HuH-7 (cell line): ENCODE data around the gene GET4.

Experiments used
- DNase-seq: peaks from one replicate; pipeline ENCODE4 v3.0.0; 2011; ENCODE audit warnings: low spot score

GET4 gene

DNA sequence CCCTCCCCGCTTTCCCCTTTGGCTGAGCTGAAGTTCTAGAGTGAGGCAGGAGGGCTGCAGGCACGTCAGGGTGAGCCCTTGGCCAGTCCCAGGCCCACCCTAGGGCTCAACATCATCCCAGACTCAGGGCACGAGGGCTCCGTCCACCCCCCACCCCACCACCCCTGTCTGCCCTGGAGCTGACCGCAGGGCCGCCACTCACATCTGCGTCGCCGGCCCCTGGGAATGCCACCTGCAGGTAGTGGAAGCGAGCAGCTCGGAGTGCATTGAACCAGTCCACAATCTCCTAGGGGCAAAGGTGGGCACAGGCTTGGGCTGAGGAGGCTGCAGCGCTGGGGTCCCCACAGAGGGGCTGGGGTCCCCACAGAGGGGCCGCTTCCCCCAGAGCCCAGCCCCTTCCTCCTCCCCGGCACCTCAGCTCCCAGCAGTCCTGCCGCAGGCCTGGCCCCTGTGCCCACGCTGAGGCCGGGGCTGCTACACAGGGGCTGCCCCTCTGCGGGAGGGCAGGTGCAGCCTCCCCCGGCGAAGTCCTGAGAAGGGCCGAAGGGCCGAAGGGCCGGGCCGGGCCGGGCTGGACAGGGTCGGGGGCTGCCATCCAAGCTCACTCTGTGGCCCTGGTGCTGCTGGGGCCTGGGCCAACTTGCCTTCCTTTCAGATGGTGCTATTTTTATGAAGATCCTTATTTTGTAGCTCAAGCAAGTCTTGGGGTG lies 24.1 kb downstream of the GET4 start:
- no peak for DNase-seq

DNA sequence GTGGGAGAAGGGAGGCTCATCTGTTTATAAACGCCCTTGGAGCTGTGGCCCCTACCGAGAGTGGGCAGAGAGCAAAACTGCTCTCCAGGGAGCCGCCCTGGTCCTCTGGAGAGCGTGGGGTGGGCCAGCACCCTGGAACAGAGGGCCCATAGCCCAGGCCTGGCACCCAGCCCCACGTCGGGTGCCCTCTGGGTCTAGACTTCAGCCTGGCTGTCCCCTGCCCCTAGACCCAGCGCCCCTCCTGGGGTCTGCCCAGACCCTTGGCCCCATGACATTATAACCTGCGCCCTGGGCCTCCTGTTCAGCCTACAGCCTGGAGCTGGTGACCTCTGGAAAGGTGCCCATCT lies 24.7 kb downstream of the GET4 start:
- no peak for DNase-seq

DNA sequence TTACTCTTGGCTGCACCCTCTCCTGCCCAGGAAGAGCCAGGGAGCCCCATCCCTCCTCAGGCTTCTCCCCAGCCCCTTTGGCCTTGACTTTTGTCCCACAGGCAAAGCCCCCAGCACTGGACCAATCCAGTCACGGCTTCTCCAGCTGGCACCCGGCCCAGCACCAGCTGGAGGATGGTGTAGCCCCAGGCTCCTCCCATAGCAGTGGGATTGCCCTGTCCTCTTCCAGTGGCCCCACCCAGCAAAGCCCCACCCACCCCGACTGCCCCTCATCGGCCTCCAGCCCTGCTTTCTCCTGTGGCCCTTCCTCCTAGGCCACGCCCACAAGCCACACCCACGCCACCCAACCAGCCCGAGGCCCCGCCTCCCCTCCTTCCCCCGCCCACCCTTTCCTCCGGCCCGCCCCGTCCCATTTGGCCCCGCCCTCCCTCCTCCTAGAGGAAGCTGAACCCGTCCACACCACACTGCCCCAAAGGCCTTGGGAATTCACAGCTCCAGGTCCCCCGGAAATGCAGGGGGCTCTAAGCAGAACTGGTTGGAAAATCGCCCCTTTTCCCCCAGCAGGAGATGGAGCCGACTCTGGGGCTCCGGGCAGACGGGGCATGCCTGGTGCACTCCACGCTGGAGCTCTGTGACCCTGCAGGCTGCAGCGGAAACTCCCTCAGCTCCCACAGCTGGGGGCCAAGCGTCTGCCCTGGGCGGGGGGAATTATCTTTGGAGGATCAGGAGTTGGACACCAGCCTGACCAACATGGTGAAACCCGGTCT lies 25.2 kb downstream of the GET4 start:
- peak; percentile 99 for DNase-seq

DNA sequence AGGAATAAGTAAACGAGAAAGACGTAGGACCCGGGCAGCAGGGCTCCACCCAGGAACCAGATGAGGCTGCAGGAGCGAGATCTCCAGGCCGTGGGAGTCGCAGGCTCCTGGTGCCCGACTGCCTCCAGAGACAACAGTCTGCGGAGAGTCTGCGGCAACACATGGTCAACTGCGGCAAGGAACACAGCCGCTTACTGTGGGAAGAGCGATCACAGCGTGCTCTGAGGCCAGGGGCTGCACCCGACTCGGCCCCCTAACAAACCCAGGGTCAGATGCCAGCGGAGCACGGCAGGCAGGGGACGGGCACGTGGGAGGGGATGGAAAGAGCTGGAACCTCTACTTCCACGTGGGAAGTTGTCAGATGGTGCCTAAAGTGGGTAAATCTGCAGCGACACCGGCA lies 26.6 kb downstream of the GET4 start:
- no peak for DNase-seq

DNA sequence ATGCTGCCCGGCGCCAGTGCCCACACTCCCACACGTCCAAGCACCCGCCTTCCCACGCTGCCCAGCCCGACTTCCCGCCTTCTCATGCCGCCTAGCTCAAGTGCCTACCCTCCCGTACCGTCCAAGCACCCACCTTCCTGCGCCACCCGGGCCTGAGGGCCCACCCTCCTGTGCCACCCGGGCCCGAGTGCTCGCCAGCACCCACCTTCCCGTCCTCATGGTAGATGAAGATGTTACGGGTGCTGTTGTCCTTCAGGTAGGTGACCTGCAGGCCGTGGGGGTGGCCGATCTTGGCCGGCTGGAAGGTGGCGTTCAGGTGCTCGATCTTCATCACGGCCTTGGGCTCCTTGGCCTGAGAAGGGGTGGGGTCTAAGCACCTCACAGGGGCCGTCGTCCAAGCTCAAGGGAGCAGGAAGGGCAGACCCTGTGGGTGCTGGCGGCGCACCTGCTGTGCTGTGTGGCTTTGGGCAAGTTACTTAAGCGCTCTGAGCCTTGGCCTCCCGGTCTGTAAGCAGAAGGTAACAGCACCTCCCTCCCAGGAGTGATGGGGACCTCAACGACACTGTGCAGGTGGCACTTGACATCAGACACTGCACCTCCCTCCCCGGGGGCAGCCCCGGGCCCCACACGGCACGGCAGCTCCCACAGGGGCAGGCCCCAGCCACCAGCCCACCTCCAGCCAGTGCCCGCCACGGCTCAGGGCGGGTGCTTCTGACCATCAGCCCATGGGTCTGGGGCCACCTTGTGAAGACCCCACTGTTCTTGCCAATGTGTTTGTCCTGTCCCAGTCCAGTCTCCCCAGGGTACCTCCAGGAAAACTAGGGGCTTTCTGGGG lies 27.8 kb downstream of the GET4 start:
- DNase-seq, result no peak

DNA sequence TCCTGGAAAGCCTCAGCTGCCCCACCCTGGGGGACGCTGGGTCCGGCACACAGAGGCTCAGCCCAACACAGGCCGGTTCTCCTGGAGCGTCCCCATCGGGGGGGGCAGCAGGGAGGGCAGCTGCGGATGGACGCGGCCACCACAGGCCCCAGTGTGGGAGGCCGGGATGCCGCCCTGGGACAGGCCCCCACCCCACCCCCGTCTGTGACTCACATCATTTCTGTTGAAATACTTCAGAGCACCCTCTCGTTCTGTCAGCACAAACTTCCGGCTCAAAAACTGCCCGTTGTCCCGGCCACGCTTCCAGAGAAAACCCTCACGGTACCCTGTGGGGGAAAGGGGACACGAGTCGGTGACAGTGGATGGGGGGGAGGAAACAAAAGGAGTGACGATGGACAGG lies 28.5 kb downstream of the GET4 start:
- no peak for DNase-seq

DNA sequence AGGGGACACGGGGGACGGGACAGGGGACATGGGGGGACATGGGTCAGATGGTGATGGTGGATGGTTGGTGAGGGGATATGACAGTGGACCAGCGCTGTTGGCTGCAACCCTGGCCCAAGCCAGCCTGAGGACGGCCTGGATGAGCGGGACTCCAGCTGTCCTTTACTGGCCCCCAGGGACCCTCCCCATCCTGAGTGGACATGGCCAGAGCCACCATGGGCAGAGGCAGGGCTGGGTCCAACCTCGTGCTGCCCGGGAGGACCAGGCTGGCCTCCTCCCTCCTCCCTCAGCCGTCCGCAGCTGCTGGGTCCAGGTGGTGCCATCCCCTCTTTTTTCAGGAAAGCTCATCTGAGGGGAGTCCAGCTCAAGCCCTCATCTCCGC lies 30.4 kb downstream of the GET4 start:
- DNase-seq, result no peak

DNA sequence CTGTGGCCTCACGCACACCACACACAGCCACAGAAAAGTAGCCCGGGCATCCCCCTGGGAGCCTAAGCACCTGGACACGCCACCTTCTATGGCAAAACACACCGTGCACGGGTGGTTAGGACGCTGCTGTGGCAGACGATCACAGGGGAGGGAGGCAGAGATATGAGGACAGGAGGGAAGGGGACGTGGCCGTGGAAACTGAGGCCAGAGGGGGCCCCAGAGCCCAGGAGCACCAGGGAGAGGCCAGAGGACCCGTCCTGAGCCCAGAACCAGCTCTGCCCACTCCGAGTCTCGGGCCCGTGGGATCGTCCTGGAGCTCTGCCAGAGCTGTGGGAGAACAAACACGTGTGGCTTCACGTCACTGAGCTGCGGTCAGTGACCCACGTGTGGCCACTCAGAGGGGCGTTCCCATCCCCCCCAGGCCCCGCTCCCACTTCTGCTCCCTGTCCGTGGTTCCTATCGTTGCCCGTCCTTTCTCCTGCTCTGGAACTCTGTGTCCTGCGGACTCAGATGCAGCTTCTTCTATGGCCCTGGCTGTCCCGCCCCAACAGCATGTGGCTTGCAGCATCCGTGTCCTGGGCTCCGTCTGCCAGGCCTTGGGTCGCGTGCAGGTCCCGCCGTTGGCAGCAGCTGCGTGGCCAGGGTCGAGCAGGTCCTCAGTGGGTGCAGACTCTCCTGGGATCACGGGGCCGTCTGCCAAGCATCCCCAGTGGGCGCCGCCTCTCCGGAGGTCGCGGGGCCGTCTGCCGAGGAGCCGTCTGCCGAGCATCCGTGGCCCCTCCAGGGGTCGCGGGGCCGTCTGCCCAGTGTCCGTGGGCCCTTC lies 31.0 kb downstream of the GET4 start:
- no peak for DNase-seq

DNA sequence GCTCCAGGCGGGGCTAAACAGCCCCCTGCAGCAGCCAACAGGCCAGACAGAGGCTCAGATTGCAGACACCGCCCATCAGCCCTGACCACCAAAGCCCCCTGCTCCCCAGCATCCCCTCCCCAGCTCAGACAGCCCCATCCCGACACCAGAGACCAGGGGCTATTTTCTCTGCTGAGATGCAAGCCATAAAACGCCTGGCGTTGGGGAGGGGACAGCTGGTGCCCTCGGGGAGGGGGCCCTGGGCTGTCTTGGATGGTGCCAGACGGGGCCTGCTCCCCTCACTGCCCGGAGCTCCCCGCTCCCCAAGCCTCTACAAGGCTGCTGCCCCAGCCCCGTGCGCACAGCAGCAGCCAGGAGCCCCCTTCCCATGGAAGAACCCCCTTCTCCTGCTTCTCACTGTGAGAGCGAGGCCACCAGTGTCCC lies 31.8 kb downstream of the GET4 start:
- no peak for DNase-seq

DNA sequence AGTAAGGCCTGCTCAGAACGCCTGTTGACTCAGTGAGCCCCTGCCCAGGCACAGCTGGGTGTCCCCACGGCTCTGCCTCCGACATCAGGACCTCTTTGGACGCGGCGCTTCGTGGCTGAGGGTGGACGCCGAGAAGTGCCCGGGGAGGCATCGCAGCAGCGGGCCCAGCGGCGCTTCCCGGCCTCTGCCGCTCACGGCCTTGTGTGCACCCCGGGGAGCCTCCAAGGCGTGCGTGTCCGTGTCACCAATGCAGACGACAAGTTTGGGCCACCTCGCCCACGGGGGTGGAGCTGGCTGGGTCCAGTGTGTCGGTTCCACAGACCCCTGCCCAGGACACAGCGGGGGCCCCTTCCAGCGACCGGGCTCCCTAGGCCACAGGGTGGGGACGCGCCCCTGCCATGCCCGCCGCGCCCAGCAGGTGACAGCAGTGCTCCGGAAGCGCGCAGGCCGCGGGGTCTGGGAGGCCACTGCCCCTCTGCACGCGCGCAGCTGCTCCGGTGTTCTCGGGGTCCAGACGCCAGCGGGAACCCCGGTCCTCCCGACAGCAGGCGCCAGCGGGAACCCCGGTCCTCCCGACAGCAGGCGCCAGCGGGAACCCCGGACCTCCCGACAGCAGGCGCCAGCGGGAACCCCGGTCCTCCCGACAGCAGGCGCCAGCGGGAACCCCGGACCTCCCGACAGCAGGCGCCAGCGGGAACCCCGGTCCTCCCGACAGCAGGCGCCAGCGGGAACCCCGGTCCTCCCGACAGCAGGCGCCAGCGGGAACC lies 32.4 kb downstream of the GET4 start:
- DNase-seq, result peak; percentile 98

DNA sequence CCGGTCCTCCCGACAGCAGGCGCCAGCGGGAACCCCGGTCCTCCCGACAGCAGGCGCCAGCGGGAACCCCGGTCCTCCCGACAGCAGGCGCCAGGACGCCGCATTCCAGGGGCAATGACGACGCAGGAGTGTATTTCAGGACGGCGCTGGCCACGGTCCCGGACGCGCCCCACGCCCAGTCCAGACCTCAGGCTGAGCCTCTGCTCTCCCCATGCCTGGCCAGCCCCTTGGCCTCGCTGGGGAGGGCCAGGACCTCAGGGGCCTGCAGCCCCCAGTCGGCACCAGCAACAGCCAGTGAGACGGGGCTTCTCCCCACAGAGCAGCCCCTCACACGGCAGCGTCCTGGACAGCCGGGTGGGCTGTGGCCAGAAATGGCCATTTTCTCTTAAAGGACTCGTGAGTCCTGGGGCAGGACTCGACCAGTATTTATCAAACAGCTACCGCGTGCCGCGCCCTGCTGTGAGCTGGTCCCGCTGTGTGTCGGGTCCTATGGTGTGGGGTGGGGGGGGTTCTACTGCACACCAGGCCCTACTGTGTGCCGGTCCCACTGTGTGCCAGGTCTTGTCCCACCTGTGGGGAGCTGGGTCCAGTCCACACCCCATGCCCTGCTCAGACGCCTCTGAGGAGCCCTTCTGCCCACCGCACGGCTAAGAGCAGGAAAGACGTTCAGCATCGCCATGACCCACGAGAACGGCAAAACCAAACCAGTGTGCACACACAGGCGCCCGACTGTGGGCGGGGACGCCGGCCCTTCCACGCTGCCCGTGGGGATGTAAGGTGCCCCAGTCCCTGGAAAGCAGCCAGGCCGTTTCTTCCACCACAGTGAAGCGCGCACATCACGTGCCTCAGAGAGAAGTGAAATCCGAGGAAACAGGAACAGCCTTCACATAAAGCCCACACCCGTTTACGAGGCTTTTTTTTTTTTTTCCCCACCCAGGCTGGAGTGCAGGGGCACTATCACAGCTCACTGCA lies 33.3 kb downstream of the GET4 start:
- peak; percentile 79 for DNase-seq

DNA sequence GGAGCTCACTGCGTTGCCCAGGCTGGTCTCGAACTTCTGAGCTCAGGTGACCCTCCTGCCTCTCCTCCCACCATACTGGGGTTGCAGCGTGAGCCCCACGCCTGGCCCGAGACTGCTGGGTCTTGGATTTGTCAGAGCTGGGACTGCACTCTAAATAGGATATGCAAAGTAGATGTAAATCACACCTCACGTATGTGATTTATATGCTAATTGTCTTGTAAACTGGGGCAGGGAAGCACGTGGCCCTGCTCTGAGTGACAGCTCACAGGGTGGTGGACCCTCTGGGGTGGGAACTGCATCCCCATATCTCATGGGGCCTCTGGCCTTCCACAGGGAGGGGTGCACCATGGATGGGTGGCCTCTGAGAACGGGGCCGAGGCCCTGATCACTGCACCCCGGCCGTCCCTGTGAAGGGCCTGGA lies 34.1 kb downstream of the GET4 start:
- no peak for DNase-seq

DNA sequence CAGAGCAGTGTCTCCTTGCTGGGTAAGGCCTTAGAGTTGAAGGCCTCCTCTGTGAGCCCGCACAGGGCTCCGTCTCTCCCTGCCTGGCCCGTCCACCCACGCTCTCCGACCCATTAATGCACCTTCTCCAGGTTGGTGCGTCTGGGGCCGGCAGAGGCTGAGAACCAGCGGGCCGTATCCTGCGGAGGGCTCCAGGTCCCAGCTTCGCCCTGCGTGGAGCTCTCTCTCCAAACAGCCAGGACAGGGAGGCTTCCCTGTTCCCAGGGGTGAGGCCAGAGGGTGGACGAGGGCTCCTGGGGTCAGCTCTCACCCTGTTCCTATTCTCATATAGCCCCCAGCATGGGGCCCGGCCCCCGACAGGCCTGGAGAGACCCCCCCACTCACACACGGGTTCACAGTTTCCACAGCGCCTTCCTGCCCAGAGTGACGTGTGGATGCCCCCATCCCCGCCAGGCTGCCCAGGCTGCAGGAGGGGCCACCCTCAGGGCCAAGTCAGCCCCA lies 34.6 kb downstream of the GET4 start:
- no peak for DNase-seq

DNA sequence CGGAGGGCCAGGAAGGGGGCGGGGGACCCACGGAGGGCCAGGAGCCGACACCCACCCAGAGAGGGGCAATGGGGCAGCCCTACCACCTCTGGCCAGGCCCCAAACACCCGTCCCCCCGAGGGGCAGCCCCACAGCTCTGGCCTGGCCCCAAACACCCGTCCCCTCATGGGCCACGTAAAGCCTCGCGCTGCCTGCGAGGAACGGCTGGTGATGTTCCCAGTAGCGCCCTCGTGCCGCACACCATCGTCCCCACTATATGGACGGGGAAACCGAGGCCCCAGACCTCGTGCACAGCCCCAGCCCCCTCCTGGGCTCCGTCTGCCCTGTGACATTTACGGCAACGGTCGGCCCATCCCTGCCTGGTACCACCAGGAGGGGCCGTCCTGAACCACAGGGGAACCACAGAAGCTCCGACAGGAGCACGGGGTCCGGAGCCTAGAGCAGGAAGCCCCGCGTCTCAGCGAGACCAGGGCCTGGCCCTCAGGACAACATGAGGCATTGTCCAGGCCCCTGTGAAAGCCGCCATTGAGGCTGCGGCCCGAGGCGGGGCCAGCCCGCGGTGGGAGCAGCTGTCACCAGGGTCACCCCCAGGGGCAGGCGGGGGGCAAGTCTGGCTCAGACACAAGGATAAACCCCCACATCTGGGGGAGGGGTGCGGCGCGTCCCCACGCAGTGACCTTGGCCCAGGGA lies 35.6 kb downstream of the GET4 start:
- DNase-seq, result no peak

DNA sequence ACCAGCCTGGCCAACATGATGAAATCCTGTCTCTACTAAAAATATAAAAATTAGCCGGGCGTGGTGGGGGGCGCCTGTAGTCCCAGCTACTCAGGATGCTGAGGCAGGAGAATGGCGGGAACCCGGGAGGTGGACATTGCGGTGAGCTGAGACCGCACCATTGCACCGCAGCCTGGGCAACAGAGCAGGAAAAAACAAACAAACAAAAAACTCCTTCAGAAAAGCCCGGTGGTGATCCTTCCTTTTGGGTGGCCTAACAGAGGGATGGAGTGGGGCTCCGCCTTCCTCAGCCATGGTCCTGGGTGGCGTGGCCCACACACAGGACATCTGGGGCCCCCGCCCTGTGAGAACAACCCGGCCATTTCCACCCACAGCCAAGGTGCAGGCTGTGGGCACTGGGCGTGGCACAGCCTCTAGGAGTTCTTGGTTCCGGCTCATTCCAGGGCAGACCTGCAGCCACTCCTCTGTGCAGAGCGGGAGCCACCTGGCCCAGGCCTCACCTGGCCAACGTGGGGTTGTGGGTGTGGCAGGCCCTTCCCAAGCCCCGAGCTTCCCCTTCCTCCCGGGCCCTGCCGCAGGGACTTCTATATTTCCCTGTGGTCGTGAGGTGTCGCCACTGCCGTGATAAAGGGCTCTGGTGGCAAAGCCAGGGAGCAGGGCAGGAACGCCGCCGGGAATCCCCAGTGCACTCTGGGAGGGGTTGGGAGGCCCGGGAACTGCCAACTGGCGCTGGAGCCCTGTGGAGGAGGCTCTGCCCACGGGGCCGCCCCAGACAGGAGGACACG lies 37.6 kb downstream of the GET4 start:
- DNase-seq, result no peak

DNA sequence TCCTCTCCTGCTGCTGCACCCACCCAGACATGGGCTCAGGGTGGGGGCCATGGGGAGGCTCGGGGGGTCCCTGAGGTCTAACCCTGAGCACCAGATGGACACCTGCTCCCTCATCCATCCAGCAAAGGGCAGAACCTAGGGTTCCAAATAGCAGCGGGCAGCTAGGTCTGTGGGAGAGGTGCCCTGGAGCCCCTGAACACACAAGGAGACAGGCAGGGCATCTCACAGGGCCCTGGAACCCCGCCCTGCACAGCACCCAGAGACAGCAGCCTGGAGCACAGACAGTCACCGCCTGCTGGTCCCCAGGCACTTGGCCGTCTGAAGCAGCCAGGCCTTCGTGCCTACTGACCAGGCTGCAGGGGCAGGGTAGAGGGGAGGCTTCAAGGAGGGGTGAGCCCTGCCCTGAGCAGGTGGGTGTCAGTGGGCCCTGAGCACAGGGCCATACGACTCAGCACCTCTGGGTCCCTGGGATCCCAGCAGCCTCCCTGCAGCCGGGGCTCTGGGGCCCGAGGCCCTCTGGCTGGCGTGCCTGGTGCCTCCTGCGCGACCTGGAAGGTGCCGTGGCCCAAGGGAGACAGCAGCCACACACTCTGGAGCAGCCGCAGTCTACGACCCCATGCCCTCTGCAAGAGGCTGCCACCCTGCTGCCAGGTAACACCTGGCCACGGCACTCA lies 38.3 kb downstream of the GET4 start:
- DNase-seq, result no peak

DNA sequence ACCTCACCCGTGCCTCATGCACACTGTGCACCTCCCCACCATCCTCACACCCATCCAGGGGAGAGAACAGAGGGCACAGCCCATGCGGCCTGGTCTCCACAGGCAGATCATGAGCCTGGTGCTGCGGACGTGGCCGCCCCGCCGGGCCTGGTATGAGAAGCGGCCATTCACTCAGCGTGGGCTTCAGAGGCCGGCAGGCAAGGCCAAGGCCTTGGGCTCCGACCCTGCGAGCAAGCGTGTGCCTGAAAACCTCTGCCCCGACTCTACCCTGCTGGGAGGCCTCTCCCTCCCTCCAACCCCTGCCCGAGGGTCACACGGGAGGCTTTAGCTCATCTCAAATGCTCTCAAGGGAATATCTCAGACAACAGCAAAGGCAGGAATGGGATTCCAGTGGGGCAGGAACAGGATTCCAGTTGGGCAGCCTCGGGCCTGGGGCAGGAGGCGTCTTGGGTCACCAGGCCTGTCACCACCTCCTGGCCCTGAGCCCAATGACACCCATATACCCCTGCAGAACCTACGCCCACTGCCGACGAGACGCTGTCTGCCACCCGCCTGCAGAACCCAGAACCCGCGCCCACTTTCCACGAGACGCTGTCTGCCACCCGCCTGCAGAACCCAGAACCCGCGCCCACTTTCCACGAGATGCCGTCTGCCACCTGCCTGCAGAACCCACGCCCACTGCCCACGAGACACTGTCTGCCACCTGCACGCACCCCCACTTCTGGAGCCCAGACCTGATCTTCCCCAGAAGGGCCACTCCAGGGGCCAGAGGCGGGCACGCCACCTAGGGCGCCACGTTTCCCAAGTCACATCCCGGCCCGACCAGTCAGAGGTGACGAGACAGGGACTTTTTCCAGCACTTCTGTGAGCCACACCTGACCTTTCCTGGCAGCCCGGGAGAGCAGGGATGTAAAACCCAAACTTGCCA lies 39.2 kb downstream of the GET4 start:
- no peak for DNase-seq
